GM10847 (cell line): ENCODE results near the gene UTS2R.

ENCODE experiments used
- POLR2A ChIP-seq: IDR thresholded peaks from 2 replicates; pipeline ENCODE4 v1.6.1; 2011; ENCODE audit not compliant: insufficient read length; ENCODE audit errors: extremely low read depth

Gene UTS2R

GRCh38 chr17:82403662-82404660, 32.4 kb downstream of the UTS2R start:
- TF ChIP-seq POLR2A: no peak

GRCh38 chr17:82405051-82405450, 33.5 kb downstream of the UTS2R start:
- no peak for TF ChIP-seq POLR2A

GRCh38 chr17:82406131-82406671, 34.6 kb downstream of the UTS2R start:
- no peak for TF ChIP-seq POLR2A

- no peak for TF ChIP-seq POLR2A
Observed at GRCh38 chr17:82407255-82407654, 35.7 kb downstream of the UTS2R start.

- no peak for TF ChIP-seq POLR2A
Observed at GRCh38 chr17:82408288-82408937, 36.8 kb downstream of the UTS2R start.

- TF ChIP-seq POLR2A: no peak
Observed at GRCh38 chr17:82408938-82409318, 37.4 kb downstream of the UTS2R start.

- TF ChIP-seq POLR2A: no peak
Observed at GRCh38 chr17:82410014-82410716, 38.6 kb downstream of the UTS2R start.

GRCh38 chr17:82411396-82412053, 40.0 kb downstream of the UTS2R start:
- TF ChIP-seq POLR2A: no peak

GRCh38 chr17:82412535-82413520, 41.3 kb downstream of the UTS2R start:
- no peak for TF ChIP-seq POLR2A

GRCh38 chr17:82414548-82415281, 43.1 kb downstream of the UTS2R start:
- TF ChIP-seq POLR2A: no peak

- no peak for TF ChIP-seq POLR2A
Observed at GRCh38 chr17:82415336-82415735, 43.8 kb downstream of the UTS2R start.

GRCh38 chr17:82415786-82416185, 44.2 kb downstream of the UTS2R start:
- no peak for TF ChIP-seq POLR2A

- no peak for TF ChIP-seq POLR2A
Observed at GRCh38 chr17:82416264-82416663, 44.7 kb downstream of the UTS2R start.
